ENCODE measurements around the gene LDB2.

Gene LDB2

DNA sequence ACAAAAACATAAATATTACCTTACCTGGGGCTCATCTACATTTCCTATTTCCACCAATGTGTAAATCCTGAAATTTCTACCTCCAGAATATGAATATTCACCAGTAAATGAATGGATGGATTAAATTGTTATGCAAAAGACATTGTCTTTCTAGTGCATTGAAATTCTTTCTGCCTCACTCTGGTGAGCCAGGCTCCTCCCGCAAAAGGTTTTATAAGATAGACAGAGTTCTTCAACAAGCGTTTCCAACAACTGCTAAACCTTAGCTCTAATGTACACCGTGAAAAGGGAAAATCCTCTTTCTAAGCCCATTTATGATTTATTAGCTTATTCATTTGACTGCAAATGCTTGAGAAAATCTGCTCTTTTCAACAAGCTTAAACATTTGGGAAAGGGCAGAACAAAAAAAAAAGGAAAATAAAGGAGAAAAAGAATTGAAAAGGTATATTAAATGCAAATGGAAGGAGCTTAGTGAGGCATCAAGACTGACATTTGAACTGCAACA lies 72.0 kb downstream of the LDB2 start:
- TF ChIP-seq, protein P1, sequence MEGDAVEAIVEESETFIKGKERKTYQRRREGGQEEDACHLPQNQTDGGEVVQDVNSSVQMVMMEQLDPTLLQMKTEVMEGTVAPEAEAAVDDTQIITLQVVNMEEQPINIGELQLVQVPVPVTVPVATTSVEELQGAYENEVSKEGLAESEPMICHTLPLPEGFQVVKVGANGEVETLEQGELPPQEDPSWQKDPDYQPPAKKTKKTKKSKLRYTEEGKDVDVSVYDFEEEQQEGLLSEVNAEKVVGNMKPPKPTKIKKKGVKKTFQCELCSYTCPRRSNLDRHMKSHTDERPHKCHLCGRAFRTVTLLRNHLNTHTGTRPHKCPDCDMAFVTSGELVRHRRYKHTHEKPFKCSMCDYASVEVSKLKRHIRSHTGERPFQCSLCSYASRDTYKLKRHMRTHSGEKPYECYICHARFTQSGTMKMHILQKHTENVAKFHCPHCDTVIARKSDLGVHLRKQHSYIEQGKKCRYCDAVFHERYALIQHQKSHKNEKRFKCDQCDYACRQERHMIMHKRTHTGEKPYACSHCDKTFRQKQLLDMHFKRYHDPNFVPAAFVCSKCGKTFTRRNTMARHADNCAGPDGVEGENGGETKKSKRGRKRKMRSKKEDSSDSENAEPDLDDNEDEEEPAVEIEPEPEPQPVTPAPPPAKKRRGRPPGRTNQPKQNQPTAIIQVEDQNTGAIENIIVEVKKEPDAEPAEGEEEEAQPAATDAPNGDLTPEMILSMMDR (conservative IDR thresholded peaks at IDR 0.05; ENCODE audit: low read depth) = no peak
- ChIA-PET POLR2A (ENCODE audit: low non-redundant PET) (no interaction called here), CTCF (no interaction called here)
- no peak overlapping the region for H3K27ac ChIP-seq
- no peak for DNase-seq (ENCODE audit: low spot score)

DNA sequence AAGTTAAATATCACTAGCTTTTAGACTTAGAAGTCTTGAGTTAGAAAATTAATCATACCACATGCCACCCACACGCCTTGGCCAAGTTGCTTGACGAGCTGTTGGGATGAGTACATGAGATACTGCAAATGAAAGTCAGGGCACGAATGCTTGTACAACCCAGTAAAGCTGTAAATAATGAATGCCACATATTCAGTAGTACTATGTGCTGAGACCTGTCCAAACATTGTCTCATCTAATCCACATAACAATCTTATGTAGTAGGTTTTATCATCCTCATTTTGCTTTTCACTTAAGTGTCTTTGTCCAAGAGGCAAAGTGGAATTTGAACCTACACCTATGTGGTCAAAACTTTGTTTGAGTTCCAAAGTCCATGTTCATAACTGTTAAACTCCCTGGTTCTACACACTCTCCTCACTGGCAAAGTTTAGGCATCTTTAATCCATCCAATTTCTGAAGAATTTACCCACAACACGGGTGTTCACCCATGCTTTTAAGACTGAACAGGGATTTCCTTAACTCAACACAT lies 74.1 kb downstream of the LDB2 start:
- no peak for DNase-seq (ENCODE audit: low spot score)
- ChIA-PET POLR2A (ENCODE audit: low non-redundant PET) (no interaction called here), CTCF (no interaction called here)
- TF ChIP-seq, protein P1 (conservative IDR thresholded peaks at IDR 0.05; ENCODE audit: low read depth) = no peak
- no peak overlapping the region for H3K27ac ChIP-seq

DNA sequence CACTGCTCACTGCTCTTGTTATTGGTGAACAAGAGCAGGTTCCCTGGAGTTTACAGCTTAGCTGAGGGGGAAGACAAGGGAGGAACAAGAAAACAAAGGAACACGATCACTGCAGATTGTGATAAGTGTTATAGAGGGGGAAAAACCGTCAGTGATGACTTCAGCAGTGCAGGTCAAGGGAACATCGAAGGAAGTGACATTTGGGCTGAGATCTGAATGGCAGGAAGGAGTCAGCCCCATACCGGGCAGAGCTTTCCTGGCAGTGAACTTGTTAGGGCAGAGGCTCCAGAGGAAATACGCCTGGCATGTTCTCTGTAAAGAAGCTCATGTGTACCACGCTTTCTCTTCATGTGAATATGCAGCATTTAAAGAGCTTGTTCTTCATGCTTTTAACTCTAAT lies 78.1 kb downstream of the LDB2 start:
- TF ChIP-seq, protein P1 (conservative IDR thresholded peaks at IDR 0.05; ENCODE audit: low read depth) = no peak
- POLR2A ChIA-PET (ENCODE audit: low non-redundant PET) = no interaction called here
- DNase-seq (ENCODE audit: low spot score) = no peak
- H3K27ac ChIP-seq = no peak overlapping the region
- CTCF ChIA-PET = no interaction called here

DNA sequence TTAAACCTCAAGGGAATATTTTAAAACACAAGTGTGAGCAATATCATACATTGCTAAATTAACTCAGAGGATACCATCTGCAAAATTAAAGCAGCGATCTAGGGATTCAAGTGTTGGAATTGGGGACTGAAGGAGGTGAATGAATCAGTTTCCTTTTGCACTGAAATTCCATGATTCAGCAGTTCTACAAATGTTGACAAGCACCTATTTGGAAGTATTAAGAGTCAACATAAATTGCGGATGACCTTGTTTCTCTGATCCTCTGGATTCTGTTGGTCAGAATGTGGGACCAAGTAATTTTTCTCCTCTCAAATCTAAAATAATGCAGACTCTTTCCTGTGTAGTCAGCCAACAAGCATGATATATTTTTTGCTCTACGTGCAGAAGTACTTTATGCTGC lies 78.8 kb downstream of the LDB2 start:
- no peak for DNase-seq (ENCODE audit: low spot score)
- TF ChIP-seq, protein P1 (conservative IDR thresholded peaks at IDR 0.05; ENCODE audit: low read depth) = no peak
- POLR2A ChIA-PET (ENCODE audit: low non-redundant PET) = no interaction called here
- no peak overlapping the region for H3K27ac ChIP-seq
- CTCF ChIA-PET = no interaction called here

DNA sequence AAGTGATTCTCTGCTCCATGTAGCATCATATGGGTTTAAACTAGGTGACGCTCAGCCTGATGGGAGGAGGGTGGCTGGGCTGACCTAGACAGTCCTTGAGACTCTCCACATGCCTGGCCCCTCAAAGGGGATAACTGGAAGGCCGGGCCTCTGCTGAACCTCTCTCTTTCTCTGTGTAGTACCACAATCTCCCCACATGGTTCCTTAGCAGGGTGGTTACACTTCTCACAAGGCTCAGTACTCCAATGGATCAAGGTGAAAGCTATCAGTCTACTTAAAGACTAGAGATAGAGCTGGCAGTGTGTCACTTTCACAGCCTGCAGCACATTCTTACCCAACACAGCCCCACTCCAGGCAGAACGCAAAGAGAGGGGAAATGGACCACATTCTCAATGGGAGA lies 80.4 kb downstream of the LDB2 start:
- DNase-seq (ENCODE audit: low spot score) = no peak
- TF ChIP-seq, protein P1 (conservative IDR thresholded peaks at IDR 0.05; ENCODE audit: low read depth) = no peak
- ChIA-PET POLR2A (ENCODE audit: low non-redundant PET) (no interaction called here), CTCF (no interaction called here)
- no peak overlapping the region for H3K27ac ChIP-seq

DNA sequence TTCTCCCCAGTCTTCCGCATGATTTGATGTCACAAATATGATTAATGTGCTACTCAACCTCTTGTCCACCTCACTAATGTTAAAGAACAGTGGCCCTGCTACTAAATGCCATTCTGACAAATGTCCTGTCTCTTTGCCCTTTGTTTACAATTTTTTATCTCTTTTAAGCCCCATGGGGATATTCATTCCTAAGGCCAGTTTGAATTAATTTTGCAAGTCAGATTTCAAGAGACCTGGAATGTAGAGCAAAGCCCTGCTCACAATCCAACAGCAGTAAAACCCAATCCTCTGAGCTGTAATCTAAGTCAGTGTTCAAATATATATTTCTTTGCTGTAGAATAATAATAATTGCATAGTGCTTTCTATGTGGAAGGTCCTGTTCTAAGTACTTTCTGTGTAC lies 81.2 kb downstream of the LDB2 start:
- TF ChIP-seq, protein P1 (conservative IDR thresholded peaks at IDR 0.05; ENCODE audit: low read depth) = no peak
- ChIA-PET CTCF (no interaction called here), POLR2A (ENCODE audit: low non-redundant PET) (no interaction called here)
- no peak for DNase-seq (ENCODE audit: low spot score)
- H3K27ac ChIP-seq = no peak overlapping the region

DNA sequence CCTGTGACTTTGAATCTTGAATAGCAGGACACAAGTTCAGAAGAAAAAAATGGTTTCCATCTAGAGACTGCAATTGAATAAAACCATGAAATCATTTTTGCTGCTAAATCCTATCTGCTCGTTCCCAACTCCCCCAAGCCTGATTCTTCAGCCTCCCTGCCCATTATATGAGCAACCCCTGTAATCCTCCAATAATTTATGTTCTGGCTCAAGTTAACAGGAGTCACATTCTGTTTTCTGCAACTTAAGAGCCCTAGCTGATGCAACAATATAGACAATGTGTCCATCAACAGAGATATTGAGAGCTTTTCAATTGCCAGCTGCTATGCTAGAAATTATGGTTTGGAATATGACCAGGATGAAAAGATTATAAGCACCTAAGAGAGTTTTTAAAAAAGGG lies 84.1 kb downstream of the LDB2 start:
- POLR2A ChIA-PET (ENCODE audit: low non-redundant PET) = no interaction called here
- CTCF ChIA-PET = no interaction called here

More for the DNA sequence above, 84.1 kb downstream of the LDB2 start:
- TF ChIP-seq, protein P1 (conservative IDR thresholded peaks at IDR 0.05; ENCODE audit: low read depth) = no peak
- DNase-seq (ENCODE audit: low spot score) = no peak
- H3K27ac ChIP-seq = no peak overlapping the region
